Subcutaneous adipose tissue (tissue), 4 donors: ENCODE data around the gene SURF1. TPM values are rescaled to one million over a fixed set of nuclear protein-coding genes. Genes with fewer than 3 reads are reported as not detected.

Source experiments
- total RNA-seq, 4 donors: library from RNA; depleted of rRNA; stranded (reverse); fragments of >200 nt; gene quantifications; one replicate each; pipeline ENCODE4 v1.1.0, GENCODE V29; 2016
- TF ChIP-seq, protein P1 (sequence below): fragments of 450-650 bp; IDR thresholded peaks from one replicate; pipeline ENCODE4 v1.5.1; 2016; ENCODE audit warnings: low read depth, mild to moderate bottlenecking, control low read depth, antibody characterized with exemption, moderate library complexity

SURF1 gene, protein sequence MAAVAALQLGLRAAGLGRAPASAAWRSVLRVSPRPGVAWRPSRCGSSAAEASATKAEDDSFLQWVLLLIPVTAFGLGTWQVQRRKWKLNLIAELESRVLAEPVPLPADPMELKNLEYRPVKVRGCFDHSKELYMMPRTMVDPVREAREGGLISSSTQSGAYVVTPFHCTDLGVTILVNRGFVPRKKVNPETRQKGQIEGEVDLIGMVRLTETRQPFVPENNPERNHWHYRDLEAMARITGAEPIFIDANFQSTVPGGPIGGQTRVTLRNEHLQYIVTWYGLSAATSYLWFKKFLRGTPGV
- 10 to 100 TPM; 42.7 to 62.5 (median 59.4) TPM for total RNA-seq

DNA sequence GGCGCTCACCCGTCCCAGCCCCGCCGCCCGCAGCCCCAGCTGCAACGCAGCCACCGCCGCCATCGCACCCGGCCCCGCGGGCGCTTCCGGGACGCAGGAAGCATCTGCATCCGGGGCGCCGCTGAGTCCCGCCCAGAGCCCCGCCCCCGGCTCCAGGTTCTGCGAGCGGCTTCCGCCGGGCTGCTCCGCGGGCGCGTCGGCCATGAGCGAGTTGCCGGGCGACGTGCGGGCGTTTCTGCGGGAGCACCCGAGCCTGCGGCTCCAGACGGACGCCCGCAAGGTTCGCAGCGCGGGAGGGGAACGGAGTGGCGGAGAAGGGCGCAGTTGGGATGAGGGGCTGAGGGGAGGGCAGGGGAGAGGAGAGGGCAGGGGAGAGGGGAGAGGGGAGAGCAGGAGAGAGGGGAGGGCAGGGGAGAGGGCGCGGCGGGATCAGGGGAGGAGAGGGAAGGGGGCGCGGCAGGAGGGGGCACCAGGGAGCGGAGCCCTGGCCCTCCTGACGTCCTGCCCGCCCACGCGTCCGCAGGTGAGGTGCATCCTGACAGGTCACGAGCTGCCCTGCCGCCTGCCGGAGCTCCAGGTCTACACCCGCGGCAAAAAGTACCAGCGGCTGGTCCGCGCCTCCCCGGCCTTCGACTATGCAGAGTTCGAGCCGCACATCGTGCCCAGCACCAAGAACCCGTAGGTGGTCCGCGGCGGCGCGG lies at the start of gene SURF1, which contains the start of gene SURF2:
Gene SURF1, minus strand, starts transcription at position 97 of the 701 bp plus-strand sequence. Its CDS starts 34 bp downstream, at position 63.
Gene SURF2, plus strand, starts transcription at position 160 of the 701 bp plus-strand sequence. Its CDS starts 43 bp downstream, at position 203.
- TF ChIP-seq, protein P1, sequence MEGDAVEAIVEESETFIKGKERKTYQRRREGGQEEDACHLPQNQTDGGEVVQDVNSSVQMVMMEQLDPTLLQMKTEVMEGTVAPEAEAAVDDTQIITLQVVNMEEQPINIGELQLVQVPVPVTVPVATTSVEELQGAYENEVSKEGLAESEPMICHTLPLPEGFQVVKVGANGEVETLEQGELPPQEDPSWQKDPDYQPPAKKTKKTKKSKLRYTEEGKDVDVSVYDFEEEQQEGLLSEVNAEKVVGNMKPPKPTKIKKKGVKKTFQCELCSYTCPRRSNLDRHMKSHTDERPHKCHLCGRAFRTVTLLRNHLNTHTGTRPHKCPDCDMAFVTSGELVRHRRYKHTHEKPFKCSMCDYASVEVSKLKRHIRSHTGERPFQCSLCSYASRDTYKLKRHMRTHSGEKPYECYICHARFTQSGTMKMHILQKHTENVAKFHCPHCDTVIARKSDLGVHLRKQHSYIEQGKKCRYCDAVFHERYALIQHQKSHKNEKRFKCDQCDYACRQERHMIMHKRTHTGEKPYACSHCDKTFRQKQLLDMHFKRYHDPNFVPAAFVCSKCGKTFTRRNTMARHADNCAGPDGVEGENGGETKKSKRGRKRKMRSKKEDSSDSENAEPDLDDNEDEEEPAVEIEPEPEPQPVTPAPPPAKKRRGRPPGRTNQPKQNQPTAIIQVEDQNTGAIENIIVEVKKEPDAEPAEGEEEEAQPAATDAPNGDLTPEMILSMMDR: no peak

DNA sequence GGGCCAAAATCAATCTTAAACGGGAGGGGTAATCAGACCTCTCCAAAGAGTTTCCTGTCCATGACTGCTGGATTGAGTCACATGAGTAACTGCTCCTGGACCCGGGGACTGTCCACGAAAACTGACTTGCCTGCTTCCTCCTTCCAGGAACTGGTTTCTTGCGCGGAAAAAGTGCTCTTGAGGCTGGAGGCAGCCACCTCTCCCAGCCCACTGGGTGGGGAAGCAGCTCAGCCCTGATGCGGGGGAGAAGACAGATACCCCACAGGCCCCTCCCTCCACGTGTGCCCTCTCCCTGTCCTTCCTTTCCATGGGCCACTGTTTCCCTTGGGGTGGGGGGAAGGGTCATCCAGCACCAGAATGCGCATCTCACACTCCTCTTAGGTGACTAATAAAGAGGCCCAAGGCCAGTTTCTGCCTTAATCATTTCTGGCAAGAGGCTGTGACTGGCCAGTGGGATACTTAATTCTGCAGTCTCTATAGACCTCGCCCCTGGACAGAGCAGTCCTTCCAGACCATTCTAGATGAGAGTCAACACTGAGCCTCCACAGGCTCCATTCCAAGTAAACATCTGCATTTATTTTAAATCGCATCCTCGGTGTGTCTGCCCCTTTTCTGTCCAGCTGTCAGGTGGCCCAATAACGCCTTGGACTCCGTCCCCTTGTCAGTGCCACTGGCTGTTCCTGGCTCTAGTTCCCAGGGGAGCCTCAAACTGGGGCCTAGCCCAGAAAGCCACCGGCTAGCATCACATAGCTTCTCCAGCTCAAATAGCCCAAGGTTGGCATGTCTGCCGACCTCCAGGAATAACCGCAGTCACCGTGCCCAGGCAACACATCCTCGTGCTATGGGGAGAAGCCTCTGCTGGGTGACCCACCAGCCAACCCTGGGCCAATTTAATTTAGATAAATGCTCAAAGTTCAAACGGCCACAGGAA lies 49.5 kb upstream of the SURF1 start:
- TF ChIP-seq, protein P1: no peak

DNA sequence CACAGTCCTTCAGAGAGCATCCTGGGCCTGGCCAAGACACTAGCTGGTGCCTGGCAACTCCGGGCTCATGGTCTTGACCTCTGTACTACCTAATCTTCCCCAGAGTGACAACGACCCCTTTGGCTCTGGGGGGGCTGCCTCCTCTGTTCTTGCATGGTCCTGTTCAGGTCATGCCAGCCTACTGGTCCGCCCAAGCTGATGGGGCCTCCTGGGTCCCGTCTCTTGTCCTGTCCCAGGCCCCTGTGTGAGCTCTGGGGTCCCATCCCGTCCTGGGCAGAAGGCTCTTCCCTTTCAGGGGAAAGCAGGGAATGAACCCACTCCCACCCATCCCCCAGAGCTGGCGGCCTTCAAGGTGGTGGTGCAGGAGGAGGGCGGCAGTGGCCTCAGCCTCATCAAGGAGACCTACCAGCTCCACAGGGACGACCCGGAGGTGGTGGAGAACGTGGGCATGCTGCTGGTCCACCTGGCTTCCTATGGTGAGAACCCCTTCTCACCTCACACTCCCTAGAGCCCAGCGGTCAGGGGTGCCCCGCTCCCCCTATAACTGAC lies 48.2 kb upstream of the SURF1 start:
- TF ChIP-seq, protein P1: no peak

DNA sequence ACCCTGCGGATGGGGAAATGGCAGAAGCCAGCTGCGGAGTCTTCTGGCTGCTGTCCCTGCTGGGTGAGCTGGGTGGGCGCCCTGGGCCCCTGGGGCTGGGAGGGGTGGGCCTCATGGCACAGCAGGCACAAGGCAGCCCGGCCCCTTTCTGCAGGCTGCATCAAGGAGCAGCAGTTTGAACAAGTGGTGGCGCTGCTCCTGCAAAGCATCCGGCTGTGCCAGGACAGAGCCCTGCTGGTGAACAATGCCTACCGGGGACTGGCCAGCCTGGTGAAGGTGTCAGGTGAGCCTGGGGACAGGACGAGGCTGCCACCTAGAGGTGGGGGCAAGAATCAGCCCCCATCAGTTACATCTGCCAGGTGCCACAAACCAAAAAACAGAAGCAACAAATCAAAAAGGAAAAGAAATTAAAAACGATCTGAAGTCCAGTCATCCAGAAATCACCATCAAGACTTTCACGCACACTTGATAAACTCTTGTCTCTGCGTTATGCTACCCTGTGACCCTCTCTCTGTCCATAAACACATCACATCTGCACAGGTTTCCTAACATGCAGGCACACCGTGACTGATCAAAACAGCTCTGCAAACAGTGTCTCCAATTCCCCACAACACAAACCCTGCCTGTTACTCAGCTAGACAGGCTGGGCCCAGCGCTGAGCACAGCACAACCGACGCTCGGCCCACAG lies 47.6 kb upstream of the SURF1 start:
- TF ChIP-seq, protein P1: no peak

DNA sequence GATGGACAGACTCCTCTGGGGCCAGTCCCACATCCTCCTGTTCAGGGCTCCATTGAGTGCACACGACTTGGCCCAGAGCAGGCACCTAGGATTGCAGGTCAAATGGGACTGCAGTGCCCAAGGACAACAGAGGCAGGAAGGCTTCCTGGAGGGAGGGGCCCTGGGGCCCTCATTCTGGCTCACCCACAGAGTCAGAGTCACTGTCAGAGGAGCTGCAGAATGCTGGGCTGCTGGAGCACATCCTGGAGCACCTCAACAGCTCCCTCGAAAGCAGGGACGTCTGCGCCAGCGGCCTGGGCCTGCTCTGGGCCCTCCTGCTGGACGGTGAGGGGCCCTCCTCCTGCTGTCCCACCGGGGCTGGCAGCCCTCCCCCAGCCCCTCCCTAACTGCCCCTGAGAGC lies 46.4 kb upstream of the SURF1 start:
- TF ChIP-seq, protein P1: no peak

DNA sequence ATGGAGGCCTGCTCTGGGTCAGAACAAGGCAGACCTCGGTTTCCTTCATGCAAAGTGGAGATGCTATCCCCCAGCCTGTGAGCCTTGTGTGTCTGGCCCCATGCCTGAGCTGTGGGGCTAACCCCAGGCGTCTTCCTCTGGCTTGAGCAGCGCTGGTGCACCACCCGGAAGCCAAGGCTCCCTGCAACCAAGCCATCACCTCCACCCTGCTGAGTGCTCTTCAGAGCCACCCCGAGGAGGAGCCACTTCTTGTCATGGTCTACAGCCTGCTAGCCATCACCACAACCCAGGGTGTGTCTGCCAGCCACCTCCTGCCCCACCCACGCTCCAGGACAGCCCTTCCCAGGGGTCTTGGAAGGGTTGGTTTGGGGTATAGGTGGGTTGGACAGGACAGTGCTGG lies 45.3 kb upstream of the SURF1 start:
- TF ChIP-seq, protein P1: no peak
